DMS153 treated with DMSO at 0.1 percent for 48 hours (cell line): Measurements from ENCODE around the gene FIBP.
A peak's percentile ranks its signal among the peaks of the same experiment; 100 is the strongest.

Experiments
- DNase-seq: peaks from one replicate; lab custom pipeline; 2025; ENCODE audit not compliant: unreplicated experiment; lab: John Stamatoyannopoulos, UW

Gene FIBP

GRCh38 chr11:65860278-65861164 is 27.8 kb downstream of the FIBP start, which contains the start of gene MUS81:
Gene MUS81 (plus strand): TSS chr11:65860433. CDS start chr11:65860754, 321 bp downstream.
- DNase-seq, result peak; percentile 87

- DNase-seq, result peak; percentile 55
Observed at GRCh38 chr11:65859812-65860277, 28.4 kb downstream of the FIBP start.

- DNase-seq, result peak; percentile 87
Observed at GRCh38 chr11:65859095-65859811, 29.0 kb downstream of the FIBP start.

GRCh38 chr11:65858681-65859087 is 29.6 kb downstream of the FIBP start:
- DNase-seq, result no peak

GRCh38 chr11:65857853-65858680 is 30.2 kb downstream of the FIBP start, which contains the start of gene CFL1:
Gene CFL1 (minus strand): TSS chr11:65858180. CDS start chr11:65858099, 81 bp downstream.
- DNase-seq, result peak; percentile 97

GRCh38 chr11:65857500-65857852 is 30.8 kb downstream of the FIBP start:
- no peak for DNase-seq

GRCh38 chr11:65856689-65857499 is 31.4 kb downstream of the FIBP start:
- DNase-seq, result peak; percentile 22

- DNase-seq, result no peak
Observed at GRCh38 chr11:65855927-65856363, 32.3 kb downstream of the FIBP start.

- DNase-seq, result no peak
Observed at GRCh38 chr11:65854852-65855837, 33.1 kb downstream of the FIBP start.

GRCh38 chr11:65854161-65854592 is 34.1 kb downstream of the FIBP start:
- no peak for DNase-seq

- DNase-seq, result no peak
Observed at GRCh38 chr11:65853246-65853979, 34.9 kb downstream of the FIBP start.

- DNase-seq, result no peak
Observed at GRCh38 chr11:65852508-65853245, 35.6 kb downstream of the FIBP start.

- no peak for DNase-seq
Observed at GRCh38 chr11:65851811-65852507, 36.3 kb downstream of the FIBP start.

- no peak for DNase-seq
Observed at GRCh38 chr11:65851083-65851579, 37.1 kb downstream of the FIBP start.

GRCh38 chr11:65850217-65851082 is 37.8 kb downstream of the FIBP start:
- no peak for DNase-seq

- no peak for DNase-seq
Observed at GRCh38 chr11:65849771-65850216, 38.5 kb downstream of the FIBP start.
